ENCODE data around the gene PIM1. TPM values are rescaled to one million over a fixed set of nuclear protein-coding genes. Genes with fewer than 3 reads are reported as not detected.

PIM1 gene
- total and polyA plus RNA-seq, 9 of the 15 experiments (the other 6 are each of a cell fraction or from before 2014, with no cell fraction given), result 19.0 to 789 (median 212) TPM

DNA sequence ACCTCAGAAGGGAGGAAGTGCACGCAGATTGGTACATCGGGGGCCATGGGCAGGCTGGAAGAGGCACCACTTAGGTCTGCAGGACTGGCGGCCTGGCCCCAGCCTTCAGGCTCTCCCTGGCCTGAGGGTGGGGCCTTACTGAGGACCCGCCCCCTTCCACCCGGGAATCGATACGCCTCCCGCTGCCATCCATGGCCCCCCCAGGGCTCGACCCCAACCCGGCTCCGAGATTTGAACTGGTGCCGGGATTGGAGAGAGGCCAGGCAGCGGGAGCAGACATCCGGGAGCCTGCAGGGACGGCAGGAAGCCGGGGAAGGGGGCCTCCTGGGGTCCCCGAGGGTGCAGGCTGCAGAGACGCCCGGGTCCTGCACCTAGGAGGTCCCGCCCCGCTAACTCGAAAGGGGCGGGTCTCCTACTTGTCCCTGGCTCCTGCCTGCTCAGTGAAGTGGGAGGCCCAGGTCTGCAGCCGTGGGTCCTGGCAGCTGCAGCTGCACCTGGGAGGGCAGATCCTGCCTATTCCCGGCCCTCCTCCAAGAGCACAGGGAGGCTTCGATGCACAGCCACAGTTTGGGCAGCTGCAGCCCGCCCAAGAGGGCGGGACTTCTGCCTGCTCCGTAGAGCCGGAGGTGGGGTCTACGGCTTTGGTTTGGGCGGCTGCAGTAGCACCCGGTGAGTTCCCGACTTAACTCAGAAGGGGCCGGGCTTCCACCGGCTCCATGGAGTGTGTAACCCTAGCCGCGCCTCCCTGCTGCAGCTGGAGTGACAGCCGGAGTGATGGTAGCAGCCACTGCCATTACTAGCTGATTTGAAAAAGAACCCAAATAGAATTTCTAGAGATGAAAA lies 52.4 kb downstream of the PIM1 start (continued):
- TF ChIP-seq EZH2 (IDR thresholded peaks at IDR 0.05; ENCODE audit: borderline replicate concordance, low read depth, low read length), result no peak
- no peak for TF ChIP-seq TBL1XR1 (IDR thresholded peaks at IDR 0.05; ENCODE audit: low read length in 2 of 2)
- TF ChIP-seq, protein P1, sequence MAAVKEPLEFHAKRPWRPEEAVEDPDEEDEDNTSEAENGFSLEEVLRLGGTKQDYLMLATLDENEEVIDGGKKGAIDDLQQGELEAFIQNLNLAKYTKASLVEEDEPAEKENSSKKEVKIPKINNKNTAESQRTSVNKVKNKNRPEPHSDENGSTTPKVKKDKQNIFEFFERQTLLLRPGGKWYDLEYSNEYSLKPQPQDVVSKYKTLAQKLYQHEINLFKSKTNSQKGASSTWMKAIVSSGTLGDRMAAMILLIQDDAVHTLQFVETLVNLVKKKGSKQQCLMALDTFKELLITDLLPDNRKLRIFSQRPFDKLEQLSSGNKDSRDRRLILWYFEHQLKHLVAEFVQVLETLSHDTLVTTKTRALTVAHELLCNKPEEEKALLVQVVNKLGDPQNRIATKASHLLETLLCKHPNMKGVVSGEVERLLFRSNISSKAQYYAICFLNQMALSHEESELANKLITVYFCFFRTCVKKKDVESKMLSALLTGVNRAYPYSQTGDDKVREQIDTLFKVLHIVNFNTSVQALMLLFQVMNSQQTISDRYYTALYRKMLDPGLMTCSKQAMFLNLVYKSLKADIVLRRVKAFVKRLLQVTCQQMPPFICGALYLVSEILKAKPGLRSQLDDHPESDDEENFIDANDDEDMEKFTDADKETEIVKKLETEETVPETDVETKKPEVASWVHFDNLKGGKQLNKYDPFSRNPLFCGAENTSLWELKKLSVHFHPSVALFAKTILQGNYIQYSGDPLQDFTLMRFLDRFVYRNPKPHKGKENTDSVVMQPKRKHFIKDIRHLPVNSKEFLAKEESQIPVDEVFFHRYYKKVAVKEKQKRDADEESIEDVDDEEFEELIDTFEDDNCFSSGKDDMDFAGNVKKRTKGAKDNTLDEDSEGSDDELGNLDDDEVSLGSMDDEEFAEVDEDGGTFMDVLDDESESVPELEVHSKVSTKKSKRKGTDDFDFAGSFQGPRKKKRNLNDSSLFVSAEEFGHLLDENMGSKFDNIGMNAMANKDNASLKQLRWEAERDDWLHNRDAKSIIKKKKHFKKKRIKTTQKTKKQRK (IDR thresholded peaks at IDR 0.05; ENCODE audit: borderline replicate concordance, low read depth, low read length), result no peak
- no peak for TF ChIP-seq CBX8 (IDR thresholded peaks at IDR 0.05; ENCODE audit: borderline replicate concordance, extremely low read depth, low read depth, low read length, poor library complexity, severe bottlenecking)
- TF ChIP-seq MYBL2 (IDR thresholded peaks at IDR 0.05; ENCODE audit: low read depth), result no peak
- TF ChIP-seq MYBL2 (CRISPR knock-in tag; IDR thresholded peaks at IDR 0.05; ENCODE audit: borderline replicate concordance), result no peak
- TF ChIP-seq TARDBP (IDR thresholded peaks at IDR 0.05), result no peak; the same call in 1 of the 2 replicates
- TF ChIP-seq CBFA2T3 (IDR thresholded peaks at IDR 0.05), result peak; percentile 42
- no peak for TF ChIP-seq SMARCA5 (IDR thresholded peaks at IDR 0.05)
- TF ChIP-seq XRCC3 (IDR thresholded peaks at IDR 0.05), result no peak
- TF ChIP-seq, protein P2, sequence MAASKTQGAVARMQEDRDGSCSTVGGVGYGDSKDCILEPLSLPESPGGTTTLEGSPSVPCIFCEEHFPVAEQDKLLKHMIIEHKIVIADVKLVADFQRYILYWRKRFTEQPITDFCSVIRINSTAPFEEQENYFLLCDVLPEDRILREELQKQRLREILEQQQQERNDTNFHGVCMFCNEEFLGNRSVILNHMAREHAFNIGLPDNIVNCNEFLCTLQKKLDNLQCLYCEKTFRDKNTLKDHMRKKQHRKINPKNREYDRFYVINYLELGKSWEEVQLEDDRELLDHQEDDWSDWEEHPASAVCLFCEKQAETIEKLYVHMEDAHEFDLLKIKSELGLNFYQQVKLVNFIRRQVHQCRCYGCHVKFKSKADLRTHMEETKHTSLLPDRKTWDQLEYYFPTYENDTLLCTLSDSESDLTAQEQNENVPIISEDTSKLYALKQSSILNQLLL (CRISPR knock-in tag; IDR thresholded peaks at IDR 0.05; ENCODE audit: borderline replicate concordance), result no peak
- no peak for TF ChIP-seq ZNF146 (CRISPR knock-in tag; IDR thresholded peaks at IDR 0.05; ENCODE audit: unreplicated experiment)
- no peak for TF ChIP-seq THRAP3 (IDR thresholded peaks at IDR 0.05; ENCODE audit: borderline replicate concordance)
- TF ChIP-seq CXXC5 (CRISPR knock-in tag; IDR thresholded peaks at IDR 0.05), result peak; percentile 44
- TF ChIP-seq, protein P3, sequence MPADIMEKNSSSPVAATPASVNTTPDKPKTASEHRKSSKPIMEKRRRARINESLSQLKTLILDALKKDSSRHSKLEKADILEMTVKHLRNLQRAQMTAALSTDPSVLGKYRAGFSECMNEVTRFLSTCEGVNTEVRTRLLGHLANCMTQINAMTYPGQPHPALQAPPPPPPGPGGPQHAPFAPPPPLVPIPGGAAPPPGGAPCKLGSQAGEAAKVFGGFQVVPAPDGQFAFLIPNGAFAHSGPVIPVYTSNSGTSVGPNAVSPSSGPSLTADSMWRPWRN (IDR thresholded peaks at IDR 0.05; ENCODE audit: low read depth), result no peak
- TF ChIP-seq PRDM10 (IDR thresholded peaks at IDR 0.05; ENCODE audit: partially characterized antibody), result peak; percentile 29
- TF ChIP-seq NCOA2 (IDR thresholded peaks at IDR 0.05; ENCODE audit: partially characterized antibody in 2 of 2), result no peak
- TF ChIP-seq TEAD4 (IDR thresholded peaks at IDR 0.05; ENCODE audit: low read length), result peak; percentile 9; the same call in 1 of the 2 replicates
- TF ChIP-seq TEAD4 (CRISPR knock-in tag; IDR thresholded peaks at IDR 0.05; ENCODE audit: borderline replicate concordance), result no peak
